22Rv1 (cell line): Measurements from ENCODE around the gene EXD3.

Source experiments
- CTCF ChIP-seq: fragments of 450-650 bp; IDR thresholded peaks from 2 replicates; pipeline ENCODE4 v1.5.1; 2017; ENCODE audit warnings: mild to moderate bottlenecking
- ZFX ChIP-seq: fragments of 450-650 bp; IDR thresholded peaks from 2 replicates; pipeline ENCODE4 v1.6.1; 2017; ENCODE audit warnings: antibody characterized with exemption, borderline replicate concordance

- TF ChIP-seq CTCF (no peak), ZFX (no peak)
These were observed 68.7 kb downstream of the EXD3 start for GRCh38 chr9:137354153-137354844.
